Colonic mucosa (tissue), 4 donors: Measurements from ENCODE around the gene SIDT1. TPM values are rescaled to one million over a fixed set of nuclear protein-coding genes. Genes with fewer than 3 reads are reported as not detected.

Experiments
- DNase-seq: peaks from one replicate; pipeline ENCODE4 v3.0.0-alpha.2; 2020
- H3K27ac ChIP-seq: fragments of 200-600 bp; one replicate; pipeline ENCODE4 v1.8.0; 2021
- H3K27me3 ChIP-seq: fragments of 200-600 bp; one replicate; pipeline ENCODE4 v1.8.0; 2021
- H3K36me3 ChIP-seq: fragments of 200-600 bp; one replicate; pipeline ENCODE4 v1.8.0; 2021
- H3K4me1 ChIP-seq: fragments of 200-600 bp; one replicate; pipeline ENCODE4 v1.8.0; 2021; ENCODE audit warnings: mild to moderate bottlenecking
- H3K4me3 ChIP-seq: fragments of 200-600 bp; one replicate; pipeline ENCODE4 v1.8.0; 2021
- H3K9ac ChIP-seq, 2 donors: one replicate each; pipeline ENCODE4 v1.7.0; 2013; ENCODE audit warnings: control low read depth in 2 of 2, low read depth in 2 of 2, low read length in 2 of 2
- H3K9me3 ChIP-seq: fragments of 200-600 bp; one replicate; pipeline ENCODE4 v1.8.0; 2021
- CTCF ChIP-seq: fragments of 200-600 bp; IDR thresholded peaks from one replicate; pipeline ENCODE4 v1.8.0; 2022; ENCODE audit warnings: antibody characterized with exemption, mild to moderate bottlenecking
- intact Hi-C: fragments of 100-400 bp; cut with DNase I; formaldehyde crosslinking; loops from one replicate; pipeline ENCODE4 v1.14.1; 2022
- total RNA-seq, 2 donors: library from RNA; stranded (reverse); fragmentation: NEBNext Ultra II Directional in 1 of 2; extraction: Animal tissue kit (Norgen Biotek cat#: 25700) in 1 of 2; gene quantifications; one replicate each; pipeline ENCODE4 v1.2.1, GENCODE V29; 2021
- donor health status: healthy.
- donor health status: DM: no; HTN: no; CAD: no.
- donor health status: DM: no; HTN: no; CAD: no.

Gene SIDT1
- total RNA-seq, 2 donors from 2014 or later: 35.9 to 42.1 TPM

GRCh38 chr3:113658107-113658506 lies 125.8 kb downstream of the SIDT1 start:
- Histone ChIP-seq H3K4me3 (no peak overlapping the region), H3K27me3 (no peaks in the 10 kb centered on the region), H3K36me3 (no peaks in the 10 kb centered on the region), H3K4me1 (no peaks in the 10 kb centered on the region), H3K27ac (no peak overlapping the region), H3K9me3 (no peaks in the 10 kb centered on the region), H3K9ac (no peak overlapping the region)
- TF ChIP-seq CTCF: no peak
- intact Hi-C loops: no loop called here
- DNase-seq: no peak

DNA sequence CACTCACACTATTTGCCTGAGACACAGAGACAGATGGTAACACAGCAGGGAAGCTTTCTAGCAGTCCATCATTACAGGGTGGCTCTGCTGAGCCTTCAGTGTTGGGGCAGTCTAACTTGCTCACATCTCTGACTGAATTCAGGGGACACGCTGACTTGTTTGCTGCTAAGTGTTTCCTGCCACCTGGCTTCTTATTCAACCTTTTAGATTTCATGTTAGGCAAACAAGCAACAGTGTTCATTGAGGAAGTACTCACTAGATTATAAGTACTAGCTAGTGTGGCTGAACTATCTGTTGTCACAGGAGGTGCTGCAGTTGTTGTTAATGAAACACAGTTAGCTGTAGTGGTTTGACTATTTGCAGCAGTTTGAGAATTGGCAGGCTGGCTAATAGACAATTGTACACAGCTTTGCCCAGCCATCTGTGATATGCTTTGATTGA lies 126.8 kb downstream of the SIDT1 start:
- H3K4me3 ChIP-seq: no peak overlapping the region
- H3K36me3 ChIP-seq: no peaks in the 10 kb centered on the region
- intact Hi-C loops: no loop called here
- no peaks in the 10 kb centered on the region for H3K27me3 ChIP-seq
- DNase-seq: no peak
- no peaks in the 10 kb centered on the region for H3K4me1 ChIP-seq
- no peak for TF ChIP-seq CTCF
- no peak overlapping the region for H3K9ac ChIP-seq
- no peaks in the 10 kb centered on the region for H3K9me3 ChIP-seq
- H3K27ac ChIP-seq: no peak overlapping the region

GRCh38 chr3:113659996-113660395 lies 127.6 kb downstream of the SIDT1 start:
- Histone ChIP-seq H3K4me3 (no peak overlapping the region), H3K36me3 (no peaks in the 10 kb centered on the region), H3K9ac (no peak overlapping the region), H3K27ac (no peak overlapping the region), H3K27me3 (no peaks in the 10 kb centered on the region), H3K9me3 (no peaks in the 10 kb centered on the region), H3K4me1 (no peaks in the 10 kb centered on the region)
- no peak for TF ChIP-seq CTCF
- no peak for DNase-seq
- intact Hi-C loops: no loop called here

DNA sequence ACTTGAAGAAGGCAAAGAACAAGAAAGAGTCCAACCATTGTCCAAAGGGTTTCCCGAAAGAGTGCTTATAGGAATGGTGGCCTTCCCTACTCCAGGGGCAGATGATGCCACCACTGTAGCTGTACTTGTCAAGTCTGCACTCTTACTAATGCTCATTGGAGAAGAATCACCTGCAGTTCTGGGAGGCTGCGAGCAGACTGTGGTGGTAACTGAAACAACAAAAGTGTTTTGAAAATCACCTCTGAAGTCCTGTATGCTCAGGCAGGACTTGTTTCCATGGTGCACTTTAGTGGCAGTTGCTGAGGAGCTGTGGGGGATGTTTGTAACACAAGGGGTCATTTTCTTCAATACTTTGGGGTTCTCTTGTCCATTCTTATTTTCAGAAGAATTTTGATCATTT lies 128.1 kb downstream of the SIDT1 start:
- intact Hi-C loops: no loop called here
- no peak for DNase-seq
- H3K9ac ChIP-seq: no peak overlapping the region
- no peak overlapping the region for H3K4me3 ChIP-seq
- no peaks in the 10 kb centered on the region for H3K36me3 ChIP-seq
- no peaks in the 10 kb centered on the region for H3K27me3 ChIP-seq
- H3K27ac ChIP-seq: no peak overlapping the region
- H3K9me3 ChIP-seq: no peaks in the 10 kb centered on the region
- no peak for TF ChIP-seq CTCF
- H3K4me1 ChIP-seq: no peaks in the 10 kb centered on the region

- no peak for TF ChIP-seq CTCF
- Histone ChIP-seq H3K4me3 (no peak overlapping the region), H3K27me3 (no peaks in the 10 kb centered on the region), H3K9ac (no peak overlapping the region), H3K27ac (no peak overlapping the region), H3K36me3 (no peaks in the 10 kb centered on the region), H3K4me1 (no peaks in the 10 kb centered on the region), H3K9me3 (no peaks in the 10 kb centered on the region)
- DNase-seq: no peak
- intact Hi-C loops: no loop called here
These were observed 128.5 kb downstream of the SIDT1 start for GRCh38 chr3:113660896-113661295.

GRCh38 chr3:113662824-113663223 lies 130.5 kb downstream of the SIDT1 start:
- H3K27ac ChIP-seq: no peak overlapping the region
- no peaks in the 10 kb centered on the region for H3K36me3 ChIP-seq
- no peak overlapping the region for H3K4me3 ChIP-seq
- no peak for DNase-seq
- intact Hi-C loops: no loop called here
- H3K9me3 ChIP-seq: no peaks in the 10 kb centered on the region
- H3K27me3 ChIP-seq: no peaks in the 10 kb centered on the region
- H3K9ac ChIP-seq: no peak overlapping the region
- TF ChIP-seq CTCF: no peak
- no peaks in the 10 kb centered on the region for H3K4me1 ChIP-seq
